NT2/D1 (cell line): ENCODE results near the gene AFDN.

Source experiments
- SUZ12 ChIP-seq: IDR thresholded peaks from 2 replicates; pipeline ENCODE4 v1.6.1; 2011; ENCODE audit not compliant: insufficient read length, insufficient read depth; ENCODE audit errors: extremely low read depth
- YY1 ChIP-seq: IDR thresholded peaks from 2 replicates; pipeline ENCODE4 v1.6.1; 2011; ENCODE audit not compliant: insufficient read length, insufficient read depth
- ZNF274 ChIP-seq: IDR thresholded peaks from 2 replicates; pipeline ENCODE4 v1.6.1; 2011; ENCODE audit warnings: mild to moderate bottlenecking, low read depth, low read length

DNA sequence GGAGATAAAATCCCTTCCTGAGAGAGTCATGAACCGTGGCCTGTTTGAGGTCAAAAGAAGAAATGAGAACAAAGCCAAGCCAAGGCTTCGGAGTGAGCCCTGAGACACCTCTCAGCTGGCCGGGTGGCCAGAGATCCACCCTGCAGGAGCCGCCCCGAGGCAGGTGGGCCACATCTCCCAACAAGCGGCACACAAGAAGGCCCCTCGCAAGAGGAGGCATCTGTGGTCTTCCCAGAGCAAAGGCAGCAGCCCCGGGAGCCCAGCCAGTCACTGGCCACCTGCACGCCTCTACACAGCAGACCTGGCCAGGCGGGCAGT, 30.9 kb upstream of the AFDN start:
- no peak for TF ChIP-seq YY1
- no peak for TF ChIP-seq SUZ12
- no peak for TF ChIP-seq ZNF274
